HT1080 (cell line): Measurements from ENCODE around the gene POC1A. TPM values are rescaled to one million over a fixed set of nuclear protein-coding genes. Genes with fewer than 3 reads are reported as not detected.

Experiments used
- DNase-seq: peaks from one replicate; pipeline ENCODE4 v3.0.0-alpha.2; 2015; ENCODE audit warnings: low read depth
- polyA plus RNA-seq, 2 experiments: library from polyadenylated mRNA; depleted of rRNA; stranded (reverse); fragments of >200 nt; gene quantifications; 2 replicates each; pipeline ENCODE4 v1.2.3, GENCODE V29; 2015
- total RNA-seq: library from RNA; depleted of rRNA; stranded (reverse); fragments of >200 nt; shearing (Covaris generic); gene quantifications from 2 replicates; pipeline ENCODE4 v1.2.3, GENCODE V29; 2014; rRNA removed

Gene POC1A
- 26.0 and 31.3 TPM in 2 replicates for total RNA-seq
- polyA plus RNA-seq (2015; cell fraction: cytosol; rRNA removed), result 17.3 and 19.4 TPM in 2 replicates
- polyA plus RNA-seq (2015; cell fraction: nucleus; rRNA removed), result 19.2 and 20.0 TPM in 2 replicates

DNA sequence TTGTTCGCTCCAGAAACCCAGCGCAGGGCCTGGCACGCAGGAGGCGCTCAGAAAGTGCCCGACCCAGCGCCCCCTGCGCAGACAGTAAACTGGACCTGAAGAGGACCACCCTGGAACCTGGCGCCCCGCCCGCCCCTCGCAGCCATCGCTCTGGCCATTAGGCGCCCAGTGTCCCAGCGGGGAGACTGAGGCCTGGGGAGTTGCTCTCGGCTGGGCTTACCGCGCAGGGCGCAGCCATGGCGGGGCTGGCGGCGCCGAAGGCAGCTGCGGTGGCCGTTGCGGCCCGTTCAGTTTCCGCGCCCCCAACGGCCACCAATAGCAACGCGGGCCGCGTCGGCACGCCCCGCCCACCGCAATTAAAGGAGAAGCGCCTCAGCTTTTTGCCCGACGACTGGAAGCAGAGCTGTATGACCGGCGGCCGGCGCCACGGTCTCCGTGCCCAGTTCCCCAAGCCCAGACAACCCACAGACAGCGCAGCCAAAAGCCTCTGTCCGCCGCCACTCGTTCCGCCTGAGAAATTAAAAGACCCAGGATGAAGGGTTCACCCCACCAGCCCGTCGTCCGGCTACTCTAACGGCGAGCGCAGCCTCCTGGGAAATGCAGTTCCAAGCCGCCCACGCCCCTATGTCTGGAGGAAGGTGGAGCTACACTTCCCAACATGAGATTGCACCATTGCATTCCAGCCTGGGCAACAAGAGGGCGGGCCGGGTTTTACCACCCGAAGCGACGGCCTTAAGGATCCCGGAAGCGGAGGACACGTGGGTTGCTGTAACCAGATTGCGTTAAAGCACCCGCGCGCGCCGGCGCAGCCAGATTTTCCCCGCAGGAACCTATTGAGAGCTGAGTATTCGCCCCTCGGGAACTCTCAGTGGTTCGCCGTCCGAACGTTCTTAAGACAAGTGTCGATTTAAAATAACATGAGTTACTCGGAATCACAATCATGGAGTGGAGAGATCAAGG lies at the start of gene POC1A:
TSS of gene POC1A (minus strand) at position 289 of the 960 bp plus-strand sequence. CDS start at position 238, 51 bp downstream.
- peak; percentile 97 for DNase-seq

DNA sequence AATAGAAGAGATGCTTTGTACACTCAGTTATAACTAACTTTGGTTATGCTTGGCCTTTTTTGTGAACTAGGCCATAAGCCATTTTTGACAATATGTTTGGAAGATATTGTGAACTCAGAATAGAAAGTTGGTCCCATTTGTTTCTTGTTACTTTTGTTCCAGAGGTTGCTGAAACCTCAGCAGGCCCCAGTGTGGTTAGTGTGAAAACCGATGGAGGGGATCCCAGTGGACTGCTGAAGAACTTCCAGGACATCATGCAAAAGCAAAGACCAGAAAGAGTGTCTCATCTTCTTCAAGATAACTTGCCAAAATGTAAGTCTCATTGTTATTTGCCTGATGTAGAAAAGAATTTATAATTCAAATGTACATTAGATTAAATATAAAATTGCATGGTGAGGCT lies 49.5 kb upstream of the POC1A start:
- no peak for DNase-seq

DNA sequence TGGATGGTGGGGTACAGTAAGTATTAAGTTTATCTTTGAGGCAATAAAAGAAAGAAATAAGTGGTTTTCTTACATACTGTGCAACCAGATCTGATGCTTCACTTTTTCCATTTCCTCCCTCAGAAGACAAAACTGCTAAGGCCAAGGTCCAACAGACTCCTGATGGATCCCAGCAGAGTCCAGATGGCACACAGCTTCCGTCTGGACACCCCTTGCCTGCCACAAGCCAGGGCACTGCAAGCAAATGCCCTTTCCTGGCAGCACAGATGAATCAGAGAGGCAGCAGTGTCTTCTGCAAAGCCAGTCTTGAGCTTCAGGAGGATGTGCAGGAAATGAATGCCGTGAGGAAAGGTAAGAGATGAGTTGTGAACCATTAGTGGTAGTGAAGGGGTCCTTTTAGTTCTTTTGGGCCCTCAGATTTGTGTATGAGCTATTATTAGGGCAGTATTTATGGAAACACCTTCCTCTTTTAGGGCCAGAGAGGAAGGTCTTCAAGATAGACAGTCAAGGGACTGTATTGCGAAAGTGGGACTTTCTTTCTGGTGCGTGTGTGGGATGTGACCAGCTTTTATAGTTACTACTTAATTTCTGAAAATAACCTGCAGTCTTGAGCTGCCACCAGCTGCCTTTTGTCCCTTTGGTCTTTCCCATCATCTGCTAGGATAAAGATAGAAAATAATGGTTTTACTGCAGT lies 48.3 kb upstream of the POC1A start:
- DNase-seq, result no peak

DNA sequence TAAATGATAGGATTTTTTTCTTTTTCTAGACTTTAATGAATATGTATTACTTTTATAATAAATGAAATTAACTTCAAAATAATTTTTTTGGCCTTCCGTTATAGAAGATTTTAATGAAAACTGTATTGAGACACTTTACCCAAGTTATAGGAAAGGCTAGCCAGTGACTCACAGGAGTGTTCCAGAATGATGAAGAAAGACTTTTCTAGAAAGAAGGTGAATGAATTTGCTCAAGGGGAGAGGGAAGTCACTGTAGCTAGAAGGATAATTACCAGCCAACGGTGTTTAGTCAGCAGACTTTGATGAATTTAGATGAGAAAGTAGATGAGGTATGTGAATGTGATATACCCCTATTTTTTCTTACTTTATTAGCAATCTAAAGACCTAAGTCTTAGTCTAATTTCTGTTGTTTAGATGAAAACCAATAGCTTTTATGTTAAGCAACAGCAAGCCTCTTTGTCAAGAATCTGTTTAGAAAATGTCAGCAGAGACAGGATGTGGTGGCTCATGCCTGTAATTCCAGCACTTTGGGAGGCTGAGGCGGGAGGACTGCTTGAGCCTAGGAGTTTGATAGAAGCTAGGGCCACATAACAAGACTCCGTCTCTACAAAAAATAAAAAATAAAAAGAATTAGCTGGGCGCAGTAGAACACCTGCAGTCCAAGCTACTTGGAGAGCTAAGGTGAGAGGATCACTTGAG lies 46.9 kb upstream of the POC1A start:
- DNase-seq, result no peak

DNA sequence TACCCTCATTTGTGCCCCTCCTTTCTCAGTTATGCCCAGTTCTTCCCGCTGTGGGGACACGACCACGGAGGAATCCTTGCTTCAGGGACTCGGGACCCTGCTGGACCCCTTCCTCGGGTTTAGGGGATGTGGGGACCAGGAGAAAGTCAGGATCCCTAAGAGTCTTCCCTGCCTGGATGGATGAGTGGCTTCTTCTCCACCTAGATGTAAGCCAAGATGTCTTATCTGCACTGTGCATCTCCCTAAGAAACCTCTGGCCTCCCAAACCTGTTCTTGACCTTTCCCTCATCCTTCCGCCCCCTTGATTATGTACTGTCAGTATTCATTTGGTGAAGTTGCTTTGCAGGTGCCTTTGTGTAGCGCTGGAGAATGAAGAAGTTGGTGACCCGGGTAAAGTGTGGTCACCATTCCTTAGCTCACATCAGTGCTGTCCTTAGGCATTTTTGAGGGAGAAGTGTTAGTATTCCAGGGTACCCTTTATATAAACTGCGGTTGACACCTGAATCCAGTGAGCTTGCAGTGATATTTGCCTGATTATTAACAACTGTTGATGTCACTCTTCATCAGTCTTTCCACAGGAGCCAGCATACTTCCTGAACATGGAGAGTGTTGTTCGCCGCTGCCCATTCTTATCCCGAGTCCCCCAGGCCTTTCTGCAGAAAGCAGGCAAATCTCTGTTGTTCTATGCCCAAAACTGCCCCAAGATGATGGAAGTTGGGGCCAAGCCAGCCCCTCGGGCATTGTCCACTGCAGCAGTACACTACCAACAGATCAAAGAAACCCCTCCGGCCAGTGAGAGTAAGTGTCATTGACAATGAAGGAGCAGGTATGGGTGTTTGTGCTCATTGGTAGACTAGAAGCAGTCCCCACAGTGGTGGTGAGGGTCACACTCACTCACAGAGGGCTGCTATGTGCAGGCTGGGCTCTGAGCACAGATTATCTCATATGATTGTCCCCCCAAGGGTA lies 44.7 kb upstream of the POC1A start:
- no peak for DNase-seq

DNA sequence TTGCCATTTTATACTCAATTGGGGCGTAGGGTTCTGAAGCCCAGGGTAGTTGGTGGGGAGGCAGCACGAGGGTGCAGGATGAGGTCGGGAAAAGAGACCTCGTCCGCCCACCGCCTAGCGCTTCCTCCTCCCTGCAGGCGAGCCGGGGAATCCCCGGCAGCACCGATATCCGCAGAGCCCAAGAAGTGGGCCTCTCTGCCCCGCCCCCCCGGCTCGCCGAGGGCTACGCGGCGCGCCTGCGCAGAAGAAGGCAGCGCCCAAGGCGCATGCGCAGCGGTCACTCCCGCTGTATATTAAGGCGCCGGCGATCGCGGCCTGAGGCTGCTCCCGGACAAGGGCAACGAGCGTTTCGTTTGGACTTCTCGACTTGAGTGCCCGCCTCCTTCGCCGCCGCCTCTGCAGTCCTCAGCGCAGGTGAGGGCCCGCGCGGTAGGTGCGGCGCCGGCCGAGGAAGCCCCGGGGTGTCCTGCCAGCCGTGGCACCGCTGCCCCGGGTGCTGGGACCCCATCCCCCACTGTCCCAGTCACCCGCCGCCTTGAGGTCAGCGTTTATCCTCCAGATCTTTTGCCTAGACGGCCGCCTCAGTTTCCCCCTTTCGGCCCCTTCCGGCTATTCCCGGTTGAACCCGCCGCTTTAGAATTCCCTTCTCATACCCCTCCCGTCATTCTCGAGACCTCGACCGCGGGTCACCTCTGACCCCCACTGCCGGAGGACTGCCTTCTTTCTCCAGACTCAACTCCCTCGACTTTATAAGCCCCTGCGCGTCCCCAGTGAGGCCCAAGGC lies 43.8 kb upstream of the POC1A start, which contains the start of gene ALAS1:
TSS of gene ALAS1 (plus strand) at position 319 of the 784 bp plus-strand sequence. CDS start 1,082 bp downstream, outside the sequence.
- peak; percentile 88 for DNase-seq

DNA sequence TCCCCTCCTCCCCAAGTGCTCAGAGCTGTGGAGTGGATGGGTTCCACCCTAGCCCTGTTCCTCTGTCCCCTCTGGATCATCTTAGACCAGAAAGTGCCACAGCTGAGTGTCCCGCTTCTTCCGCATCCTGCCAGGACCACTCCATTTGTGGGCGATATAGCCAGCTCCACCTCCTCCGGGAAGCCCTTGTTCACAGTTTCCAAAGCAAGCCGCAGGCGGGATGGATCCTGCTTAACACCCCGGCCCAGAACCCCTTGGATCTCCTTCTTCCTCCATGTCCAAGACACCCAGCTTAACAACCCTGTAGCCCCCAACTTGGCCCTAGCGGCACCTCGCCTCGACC lies 43.2 kb upstream of the POC1A start:
- no peak for DNase-seq

DNA sequence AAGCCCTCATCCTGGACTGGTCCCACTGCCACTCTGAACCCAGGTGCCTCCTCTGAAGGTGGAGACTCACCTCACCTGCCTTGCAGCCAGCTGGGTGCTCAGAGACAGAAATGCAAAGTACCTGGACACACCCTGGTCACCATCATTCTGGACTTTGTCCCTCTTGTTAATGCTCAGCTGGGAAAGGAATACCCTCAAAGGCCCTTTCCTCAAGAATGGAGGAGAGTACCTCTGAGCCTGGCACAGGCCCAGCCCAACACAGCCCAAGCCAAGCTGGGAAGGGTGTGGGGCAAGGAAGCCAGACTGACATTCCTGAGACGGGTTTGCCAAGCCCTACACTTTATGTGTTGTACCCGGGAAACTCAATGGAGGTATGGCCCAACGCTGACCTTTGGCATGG lies 42.8 kb upstream of the POC1A start:
- DNase-seq, result no peak

DNA sequence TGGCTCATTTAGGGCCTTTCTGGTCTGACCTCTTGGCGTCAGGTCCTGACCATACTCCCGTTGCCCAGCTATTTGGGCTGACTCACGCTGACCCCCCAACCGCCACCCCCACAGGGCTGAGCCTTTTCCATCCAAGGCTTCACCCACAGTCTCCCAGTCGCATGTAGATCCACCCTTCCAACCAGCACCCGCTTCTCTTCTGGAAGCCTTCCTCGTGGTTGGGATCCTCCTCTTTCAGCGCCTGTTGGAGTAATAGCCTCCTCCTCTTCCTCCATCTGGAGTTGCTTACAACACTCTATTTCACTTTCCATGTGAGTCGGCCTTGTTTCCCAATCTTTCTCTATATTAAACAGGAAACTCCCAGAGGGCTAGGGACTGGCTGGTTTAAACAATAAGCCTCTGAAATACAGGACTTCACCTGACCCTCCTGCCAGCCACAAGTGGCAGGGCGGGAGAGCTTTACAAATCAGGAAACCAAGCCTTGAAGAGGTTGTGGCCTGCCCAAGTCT lies 41.7 kb upstream of the POC1A start:
- DNase-seq, result peak; percentile 66

DNA sequence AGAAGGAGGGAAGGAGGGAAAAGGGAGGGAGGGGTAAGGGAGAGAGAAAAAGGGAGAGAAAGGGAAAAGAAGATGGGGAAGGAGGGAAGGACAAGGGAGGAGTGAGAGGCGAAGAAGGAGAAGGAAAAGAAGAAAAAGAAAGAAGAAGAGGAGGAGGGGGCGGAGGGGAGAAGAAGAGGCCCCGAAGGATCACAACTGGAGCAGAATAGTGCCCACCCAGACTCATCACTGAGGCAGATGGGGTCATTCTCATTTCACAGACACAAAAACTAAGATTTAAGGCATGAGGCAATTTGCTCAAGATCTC lies 41.0 kb upstream of the POC1A start:
- no peak for DNase-seq

DNA sequence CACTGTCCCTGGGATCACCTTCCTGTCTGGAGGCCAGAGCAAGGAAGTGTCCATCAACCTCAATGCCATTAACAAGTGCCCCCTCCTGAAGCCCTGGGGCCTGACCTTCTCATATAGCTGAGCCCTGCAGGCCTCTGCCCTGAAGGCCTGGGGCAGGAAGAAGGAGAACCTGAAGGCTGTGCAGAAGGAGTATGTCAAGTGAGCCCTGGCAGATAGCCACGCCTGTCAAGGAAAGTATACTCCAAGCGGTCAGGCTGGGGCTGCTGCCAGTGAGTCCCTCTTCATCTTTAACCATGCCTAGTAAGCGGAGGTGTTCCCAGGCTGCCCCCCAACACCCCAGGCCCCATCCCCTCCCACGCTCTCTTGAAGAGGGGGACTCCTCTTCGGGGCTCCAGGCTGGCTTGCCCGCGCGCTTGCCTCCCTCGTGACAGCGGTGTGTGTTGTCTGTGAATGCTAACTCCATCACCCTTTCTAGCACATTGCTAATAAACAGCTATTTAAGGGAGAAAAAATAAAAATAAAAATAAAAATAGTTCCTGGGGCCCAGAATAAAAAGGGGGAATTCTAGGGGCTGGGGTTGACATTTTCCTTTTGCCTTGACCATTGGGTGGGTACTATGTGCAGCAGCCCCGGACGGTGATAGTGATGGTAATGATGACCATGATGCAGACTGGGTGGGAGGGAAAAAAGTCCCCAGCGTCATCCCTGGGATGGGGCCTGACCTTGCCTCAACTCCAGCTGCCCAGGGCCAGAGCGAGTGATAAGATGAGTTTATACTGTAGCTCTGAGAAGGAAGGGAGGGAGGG lies 40.5 kb upstream of the POC1A start:
- DNase-seq, result no peak

DNA sequence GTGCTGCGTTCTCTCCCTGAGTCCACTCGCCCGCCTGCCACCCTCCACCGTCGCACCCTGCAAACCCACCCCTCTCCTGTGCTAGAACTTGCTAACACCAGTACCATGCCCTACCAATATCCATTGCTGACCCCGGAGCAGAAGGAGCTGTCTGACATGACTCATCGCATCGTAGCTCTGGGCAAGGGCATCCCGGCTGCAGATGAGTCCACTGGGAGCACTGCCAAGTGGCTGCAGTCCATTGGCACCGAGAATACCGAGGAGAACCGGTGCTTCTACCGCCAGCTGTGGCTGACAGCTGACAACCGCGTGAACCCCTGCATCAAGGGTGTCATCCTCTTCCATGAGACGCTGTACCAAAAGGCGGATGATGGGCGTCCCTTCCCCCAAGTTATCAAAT lies 38.8 kb upstream of the POC1A start:
- peak; percentile 65 for DNase-seq

DNA sequence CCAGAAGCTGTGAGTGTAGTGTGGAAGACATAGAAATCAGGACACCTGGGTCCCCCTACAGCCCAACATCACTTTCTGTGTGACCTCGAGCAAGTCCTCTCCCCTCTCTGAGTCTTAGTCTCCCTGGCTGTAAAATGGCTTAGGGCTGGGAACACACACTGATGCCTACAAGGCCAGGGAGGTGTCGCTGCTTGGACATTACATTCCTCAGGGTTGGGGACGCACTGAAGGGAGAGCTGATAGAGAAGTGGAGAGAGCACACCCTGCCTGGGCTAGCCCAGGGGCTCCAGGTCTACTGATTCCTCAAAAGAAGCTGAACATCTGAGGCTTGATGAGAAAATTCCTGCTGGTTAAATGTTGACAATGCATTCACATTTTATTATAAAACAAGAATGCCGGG lies 37.4 kb upstream of the POC1A start:
- no peak for DNase-seq

DNA sequence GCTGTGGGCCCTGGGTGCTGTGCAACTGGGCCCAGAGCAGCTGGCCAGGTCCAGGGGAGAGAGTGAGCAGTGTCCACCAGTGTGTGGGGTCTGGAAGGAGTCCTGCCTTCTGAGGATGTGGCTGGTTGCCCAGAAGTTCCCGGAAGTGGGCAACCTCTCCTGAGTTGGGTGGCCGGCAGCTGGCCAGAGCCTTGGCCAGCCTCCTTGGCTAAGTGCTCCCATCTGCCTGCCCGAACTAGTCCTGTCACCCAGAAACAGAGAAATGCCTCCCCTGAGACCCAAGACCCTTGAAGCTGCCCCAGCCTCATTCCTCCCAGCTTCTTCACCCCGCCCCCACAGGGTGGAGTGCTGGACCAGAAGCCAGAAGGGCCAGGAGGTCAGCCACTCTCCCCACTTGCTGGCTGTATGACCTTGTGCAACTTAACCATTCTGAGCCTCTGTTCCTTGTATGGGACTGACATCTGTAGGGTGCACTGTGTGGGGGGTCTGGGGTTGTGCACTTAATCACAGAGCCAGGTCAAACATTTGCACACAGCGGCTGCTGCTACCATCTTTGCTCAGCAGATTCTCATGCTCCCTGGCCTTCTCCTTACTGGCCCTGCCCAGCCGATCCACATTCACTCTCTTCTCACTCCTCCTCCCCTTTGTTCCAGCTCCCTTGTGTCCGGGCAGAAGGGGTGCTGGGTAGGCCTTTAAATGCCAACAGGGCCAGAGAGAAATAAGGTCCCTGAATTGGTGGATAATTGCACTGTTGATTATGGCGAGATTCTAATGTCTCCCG lies 36.3 kb upstream of the POC1A start:
- peak; percentile 77 for DNase-seq

DNA sequence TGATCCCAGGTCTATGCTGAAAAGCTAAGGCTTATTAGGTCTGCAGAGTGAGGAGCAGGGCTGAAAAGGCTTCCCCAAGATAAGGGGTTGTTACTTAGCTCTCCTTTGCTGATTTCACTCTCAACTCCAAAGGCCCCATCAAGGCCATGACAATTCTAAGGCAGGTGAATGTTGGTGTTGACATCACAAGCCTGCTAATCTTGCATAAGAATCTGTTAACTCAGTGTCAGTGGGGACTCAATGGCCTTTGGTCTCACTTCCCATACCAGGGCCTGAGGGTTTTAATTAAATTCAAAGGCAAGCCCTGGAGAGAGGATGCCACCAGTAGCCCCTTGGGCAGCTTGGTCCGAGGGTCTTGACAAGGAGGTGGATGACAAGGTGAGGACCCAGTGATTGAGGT lies 34.3 kb upstream of the POC1A start:
- no peak for DNase-seq

DNA sequence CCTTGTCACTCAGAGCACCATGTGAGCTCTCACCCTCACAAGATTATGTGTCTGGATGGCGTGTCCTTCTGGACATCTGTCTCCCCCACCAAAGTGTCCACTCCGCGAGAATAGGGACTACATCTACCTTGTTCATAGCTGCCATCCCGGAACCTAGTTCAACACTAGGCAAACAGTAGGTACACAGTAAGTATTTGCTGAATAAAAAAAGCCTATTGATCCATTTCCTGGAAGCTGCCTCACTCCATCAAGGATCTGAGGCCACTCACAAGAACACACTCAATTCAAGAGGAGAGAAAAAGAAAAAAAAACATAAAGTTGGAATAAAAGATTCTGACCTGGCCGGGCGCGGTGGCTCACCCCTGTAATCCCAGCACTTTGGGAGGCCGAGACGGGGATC lies 32.5 kb upstream of the POC1A start:
- DNase-seq, result no peak

DNA sequence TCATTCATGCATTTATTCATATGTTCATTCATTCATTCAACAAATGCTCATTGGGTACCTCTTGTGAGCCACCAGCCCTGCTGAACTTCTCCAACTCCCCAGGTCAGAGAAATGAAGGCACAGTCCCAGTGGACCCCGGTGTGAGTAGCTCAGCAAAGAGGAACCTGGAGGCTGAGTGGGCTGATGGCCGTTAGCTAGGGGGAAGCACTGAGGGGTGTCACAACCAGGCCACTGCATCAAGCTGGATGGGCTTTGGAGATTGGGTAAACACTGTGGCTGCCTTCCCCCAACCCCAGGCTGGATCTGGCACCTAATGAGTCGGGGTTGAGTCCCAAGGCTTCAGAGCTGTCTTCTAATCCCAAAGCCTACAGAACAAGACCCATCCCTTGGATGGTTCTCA lies 31.6 kb upstream of the POC1A start:
- DNase-seq, result no peak

DNA sequence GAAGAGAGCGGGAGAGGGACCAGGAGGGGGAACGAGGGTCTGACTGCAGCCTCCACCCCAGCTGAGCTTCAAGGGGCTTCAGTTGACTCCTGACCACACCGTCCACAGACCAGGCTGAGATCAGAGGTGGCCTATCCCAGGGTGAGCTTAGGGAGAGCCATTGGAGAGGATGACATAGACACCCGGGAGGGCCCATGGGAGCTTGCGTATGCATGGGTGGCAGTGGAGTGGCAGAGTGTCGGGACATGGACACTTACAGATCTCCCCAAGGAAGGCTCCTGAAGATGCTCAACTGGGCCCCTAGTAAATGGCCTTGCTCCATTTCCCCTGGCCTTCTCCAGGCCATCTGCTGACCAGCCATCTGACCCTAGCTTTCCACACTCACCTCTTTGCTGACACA lies 31.1 kb upstream of the POC1A start:
- DNase-seq, result no peak
